Fibroblast of lung (primary cell): ENCODE data around the gene SCN10A.

Source experiments
- CTCF ChIP-seq, 2 donors: IDR thresholded peaks in 1 of 2; conservative IDR thresholded peaks in 1 of 2; 1 replicate in 1 of 2; 2 replicates in 1 of 2; pipeline ENCODE4 v1.5.1; 2011 to 2012; ENCODE audit warnings: low read length in 2 of 2, control low read depth in 1 of 2, inconsistent platforms in 1 of 2, low read depth in 1 of 2, mild to moderate bottlenecking in 1 of 2
- EZH2 ChIP-seq: IDR thresholded peaks from 2 replicates; pipeline ENCODE4 v1.5.1; 2012; ENCODE audit warnings: low read length, control low read depth, mild to moderate bottlenecking; ENCODE audit errors: missing control alignments

GRCh38 chr3:38829404-38829803, 13.4 kb upstream of the SCN10A start:
- no peak for TF ChIP-seq CTCF (conservative IDR thresholded peaks at IDR 0.05 in 1 of 2, IDR thresholded peaks at IDR 0.05 in 1 of 2; ENCODE audit: low read depth in 1 of 2, low read length in 2 of 2)
- TF ChIP-seq EZH2: no peak
